Hematopoietic multipotent progenitor cell treated with erythropoietin and hydrocortisone succinate and interleukin-3 and kit ligand, for 6 days (in vitro differentiated cells): ENCODE data around the gene JAGN1.
A peak's percentile ranks its signal among the peaks of the same experiment; 100 is the strongest.
"Not testable (repeated sequence)": the region's sequence is repeated elsewhere in the genome, so short reads cannot be mapped to it uniquely, and the experiment has no call there.

ENCODE experiments used
- DNase-seq: peaks from one replicate; pipeline ENCODE4 v3.0.0-alpha.2; 2015

The JAGN1 gene

GRCh38 chr3:9899289-9899791 lies 8.9 kb downstream of the JAGN1 start:
- DNase-seq, result no peak

DNA sequence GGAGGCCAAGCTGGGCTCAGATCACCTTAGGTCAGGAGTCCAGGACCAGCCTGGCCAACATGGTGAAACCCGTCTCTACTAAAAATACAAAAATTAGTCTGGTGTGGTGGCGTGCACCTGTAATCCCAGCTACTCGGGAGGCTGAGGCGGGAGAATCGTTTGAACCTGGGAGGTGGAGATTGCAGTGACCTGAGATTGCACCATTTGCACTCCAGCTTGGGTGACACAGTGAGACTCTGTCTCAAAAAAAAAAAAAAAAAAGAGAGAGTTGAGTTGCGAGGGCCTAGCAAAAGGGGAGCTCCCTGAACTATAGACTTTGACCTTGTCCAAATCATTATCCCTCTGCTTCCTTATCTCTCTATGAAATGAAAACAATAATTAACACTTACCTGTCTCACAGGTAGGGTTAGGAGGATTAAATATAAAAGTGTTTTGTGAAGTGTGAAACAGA lies 10.6 kb downstream of the JAGN1 start:
- not testable (repeated sequence) for DNase-seq

DNA sequence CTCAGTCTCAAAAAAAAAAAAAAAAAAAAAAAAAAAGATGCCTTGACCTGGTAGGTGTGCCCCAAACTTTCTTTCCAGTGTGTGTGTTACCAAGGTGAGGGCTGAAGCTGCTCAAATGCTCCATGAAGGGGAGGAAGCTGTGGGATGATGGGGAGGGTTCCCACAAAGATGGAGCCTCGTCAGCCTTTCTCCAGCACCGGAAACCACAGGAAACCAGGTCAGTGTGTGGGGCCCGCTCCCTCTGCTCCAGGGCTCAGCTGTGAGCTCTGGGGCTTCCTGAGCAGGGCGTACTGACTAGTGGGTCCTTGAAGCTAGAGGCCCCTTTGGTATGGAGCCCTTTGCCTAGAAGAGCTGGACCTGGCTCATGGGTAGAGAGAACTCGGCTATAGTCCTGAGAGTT lies 11.6 kb downstream of the JAGN1 start:
- peak; percentile 46 for DNase-seq

DNA sequence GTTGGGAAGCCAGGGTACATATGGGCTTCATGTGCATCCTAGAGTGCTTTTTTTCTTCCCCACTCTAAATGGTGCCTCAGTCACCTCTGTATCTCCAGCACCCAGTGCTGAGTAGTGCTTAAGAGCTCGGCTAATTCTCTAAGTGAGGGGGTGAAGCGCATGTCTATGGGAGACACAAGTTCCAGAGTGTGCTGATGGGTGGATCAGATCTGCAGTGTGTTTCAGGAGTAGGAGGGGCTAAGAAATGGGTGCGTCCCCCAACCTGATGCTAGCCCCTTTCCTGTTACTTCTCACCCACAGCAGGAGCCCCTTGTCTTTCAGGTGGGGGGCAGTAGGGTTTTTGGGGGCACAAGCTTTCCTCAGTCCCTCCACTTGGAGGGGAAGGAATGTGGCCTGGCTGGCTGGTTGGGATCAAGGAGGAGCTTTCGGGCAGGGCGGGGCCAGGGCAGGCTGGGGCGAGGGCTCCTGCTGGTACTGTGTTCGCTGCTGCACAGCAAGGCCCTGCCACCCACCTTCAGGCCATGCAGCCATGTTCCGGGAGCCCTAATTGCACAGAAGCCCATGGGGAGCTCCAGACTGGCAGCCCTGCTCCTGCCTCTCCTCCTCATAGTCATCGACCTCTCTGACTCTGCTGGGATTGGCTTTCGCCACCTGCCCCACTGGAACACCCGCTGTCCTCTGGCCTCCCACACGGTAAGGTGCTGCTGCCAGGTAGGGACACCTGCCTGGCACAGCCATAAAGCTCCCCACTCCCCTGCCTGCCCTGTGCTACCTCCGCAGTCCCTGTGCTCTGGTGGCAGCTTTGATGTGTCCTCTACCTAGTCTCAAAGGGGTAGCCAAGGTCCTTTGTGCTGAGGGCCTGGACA lies 12.2 kb downstream of the JAGN1 start, which contains the start of gene IL17RE:
Gene IL17RE, plus strand, starts transcription at position 477 of the 866 bp plus-strand sequence. Its CDS starts 85 bp downstream, at position 562.
- DNase-seq, result no peak

DNA sequence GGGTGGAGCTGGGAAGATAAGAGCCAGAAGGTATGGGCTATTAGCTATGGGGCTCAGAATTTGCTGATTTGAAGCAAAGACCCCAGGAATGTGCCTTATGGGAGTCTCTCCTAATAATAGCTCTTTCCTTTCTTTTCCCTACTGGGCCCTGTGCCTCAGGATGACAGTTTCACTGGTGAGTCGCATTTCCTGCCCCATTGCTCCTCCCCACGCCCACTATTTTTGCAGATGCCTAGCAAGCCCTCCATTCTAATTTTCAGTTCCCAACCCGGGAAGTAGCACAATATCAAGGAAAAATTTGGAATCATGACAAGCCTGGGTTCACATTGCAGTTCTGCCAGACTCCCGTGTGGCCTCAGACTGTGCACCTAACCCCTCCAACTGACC lies 12.8 kb downstream of the JAGN1 start:
- no peak for DNase-seq

DNA sequence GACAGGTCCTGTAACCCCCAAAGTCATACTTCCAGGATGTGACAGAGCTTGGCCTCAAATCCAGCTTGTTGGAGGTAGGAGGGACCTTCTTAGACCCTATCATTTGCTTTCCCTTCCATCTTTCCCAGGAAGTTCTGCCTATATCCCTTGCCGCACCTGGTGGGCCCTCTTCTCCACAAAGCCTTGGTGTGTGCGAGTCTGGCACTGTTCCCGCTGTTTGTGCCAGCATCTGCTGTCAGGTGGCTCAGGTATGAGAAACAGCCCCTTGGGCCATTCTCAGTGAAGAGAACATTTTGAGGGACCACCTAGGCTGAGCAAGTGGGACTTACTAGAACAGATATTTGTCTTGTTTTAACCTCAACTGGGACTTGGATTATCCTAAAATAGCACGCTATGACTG lies 13.5 kb downstream of the JAGN1 start:
- DNase-seq, result no peak

- no peak for DNase-seq
Observed at GRCh38 chr3:9906480-9906879, 16.1 kb downstream of the JAGN1 start.

- no peak for DNase-seq
Observed at GRCh38 chr3:9908286-9908685, 17.9 kb downstream of the JAGN1 start.

DNA sequence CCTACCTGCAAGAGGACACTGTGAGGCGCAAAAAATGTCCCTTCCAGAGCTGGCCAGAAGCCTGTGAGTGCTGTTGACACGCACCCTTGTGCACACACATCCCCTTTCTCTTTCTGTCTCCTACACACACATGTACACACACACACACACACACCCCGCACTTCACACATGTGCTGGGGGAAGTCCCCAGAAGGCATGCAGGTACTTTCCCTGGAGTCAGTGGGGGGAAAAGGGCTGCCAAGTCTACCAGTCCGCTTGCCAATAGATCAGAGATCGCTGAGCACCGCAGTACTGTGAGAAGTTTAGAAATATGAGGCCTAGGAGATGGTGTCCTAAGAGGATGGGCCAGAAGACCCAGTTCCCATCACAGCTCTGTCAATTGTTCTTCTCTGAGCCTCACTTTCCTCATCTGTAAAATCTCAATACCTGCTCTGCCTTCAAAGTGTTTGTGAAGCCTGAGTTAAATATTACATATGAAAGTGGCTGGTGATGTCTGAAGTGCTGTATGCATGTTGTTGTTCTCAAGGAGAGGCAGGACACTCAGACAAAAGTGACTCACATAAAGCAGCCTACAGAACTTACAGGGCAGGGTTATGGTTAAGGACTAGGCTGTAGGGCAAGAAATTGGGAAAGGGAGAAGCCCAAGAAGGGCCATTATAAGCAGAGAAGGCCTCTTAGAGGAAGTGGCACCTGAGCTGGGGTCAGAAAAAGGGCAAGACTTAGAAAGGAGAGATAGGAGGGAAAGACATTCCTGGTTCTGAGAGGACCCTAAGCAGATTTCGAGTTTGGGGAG lies 19.0 kb downstream of the JAGN1 start:
- DNase-seq, result no peak

DNA sequence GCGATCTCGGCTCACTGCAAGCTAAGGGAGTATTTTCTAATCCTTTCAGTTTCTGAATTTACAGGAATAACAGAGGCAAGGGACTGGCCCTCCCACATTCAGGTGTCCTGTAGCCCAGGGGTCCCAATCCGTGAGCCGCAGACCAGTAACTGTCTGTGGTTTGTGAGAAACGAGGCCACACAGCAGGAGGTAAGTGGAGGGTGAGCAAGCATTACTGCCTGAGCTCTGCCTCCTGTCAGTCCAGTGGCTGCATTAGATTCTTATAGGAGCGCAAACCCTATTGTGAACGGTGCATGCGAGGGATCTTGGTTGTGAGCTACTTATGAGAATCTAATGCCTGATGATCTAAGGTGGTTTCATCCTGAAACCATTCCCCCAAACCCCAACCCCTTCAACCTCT lies 21.5 kb downstream of the JAGN1 start:
- DNase-seq, result no peak

- peak; percentile 90 for DNase-seq
Observed at GRCh38 chr3:9912294-9912935, 22.0 kb downstream of the JAGN1 start.

DNA sequence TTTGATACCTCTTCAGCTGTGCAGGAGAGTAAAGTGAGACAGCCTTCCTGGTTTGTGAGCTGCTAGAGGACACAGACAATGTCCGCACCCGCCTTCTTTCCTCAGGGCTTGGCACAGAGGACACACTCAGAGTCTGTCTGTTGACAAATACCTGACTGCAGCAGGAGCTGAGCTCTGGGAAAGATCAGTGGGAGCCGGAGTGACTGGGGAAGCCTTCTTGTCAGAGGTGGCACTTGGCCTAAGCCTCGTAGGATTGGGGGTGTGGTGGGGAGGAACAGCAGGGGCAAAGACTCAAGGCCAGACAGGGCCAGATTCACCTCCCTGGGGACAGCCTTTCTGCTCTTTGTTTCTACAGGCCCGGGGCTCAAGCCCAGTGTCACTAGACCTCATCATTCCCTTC lies 23.2 kb downstream of the JAGN1 start:
- no peak for DNase-seq

DNA sequence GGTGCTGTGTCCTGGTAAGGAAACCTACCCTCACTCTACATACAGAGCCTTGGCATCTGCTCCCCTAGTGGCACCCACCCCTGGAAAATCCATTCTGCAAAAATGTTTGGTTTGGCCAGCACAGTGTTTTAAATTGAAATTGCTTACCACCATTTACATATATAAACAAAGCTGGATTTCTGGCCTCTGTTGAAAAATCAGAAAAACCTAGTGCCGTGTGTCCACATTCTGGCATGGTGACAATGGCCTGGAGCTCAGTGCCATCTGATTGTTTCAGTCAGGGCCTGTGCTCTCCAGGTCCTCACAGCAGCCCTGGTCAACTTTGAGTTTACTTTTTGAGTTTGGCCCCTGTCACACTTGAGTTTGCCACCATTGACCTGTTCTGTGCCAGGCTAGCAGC lies 23.6 kb downstream of the JAGN1 start:
- DNase-seq, result no peak

DNA sequence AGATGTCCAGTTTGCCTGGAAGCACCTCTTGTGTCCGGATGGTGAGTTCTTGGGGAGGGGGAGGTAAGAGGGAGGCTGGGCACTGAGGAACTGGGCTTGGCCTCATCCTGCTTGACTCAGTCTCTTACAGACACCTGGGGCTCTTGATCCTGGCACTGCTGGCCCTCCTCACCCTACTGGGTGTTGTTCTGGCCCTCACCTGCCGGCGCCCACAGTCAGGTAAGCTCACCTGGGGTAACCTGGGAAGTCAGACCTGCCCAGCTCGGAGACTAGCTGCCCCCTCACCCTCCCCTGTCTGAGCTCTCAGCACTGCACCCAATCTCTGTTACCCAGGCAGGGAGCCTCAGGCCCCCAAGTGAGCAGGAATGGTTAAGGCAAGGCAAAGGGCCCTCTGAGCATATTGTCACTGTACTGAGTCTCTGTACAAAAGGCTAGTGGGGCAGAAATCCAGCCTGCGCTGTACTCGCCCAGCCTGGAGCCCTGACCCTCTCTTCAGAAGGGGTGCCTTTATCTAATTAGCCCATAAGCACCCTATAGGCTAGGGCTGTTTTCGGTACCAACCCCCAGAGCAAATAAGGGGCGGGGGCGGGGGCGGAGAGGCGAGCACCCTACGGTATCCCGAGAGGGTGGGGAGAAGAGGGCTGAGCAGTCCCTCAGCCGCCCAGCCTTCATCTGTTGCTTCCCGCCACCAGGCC lies 24.3 kb downstream of the JAGN1 start:
- DNase-seq, result peak; percentile 91

- DNase-seq, result peak; percentile 66
Observed at GRCh38 chr3:9915254-9916141, 25.1 kb downstream of the JAGN1 start.

DNA sequence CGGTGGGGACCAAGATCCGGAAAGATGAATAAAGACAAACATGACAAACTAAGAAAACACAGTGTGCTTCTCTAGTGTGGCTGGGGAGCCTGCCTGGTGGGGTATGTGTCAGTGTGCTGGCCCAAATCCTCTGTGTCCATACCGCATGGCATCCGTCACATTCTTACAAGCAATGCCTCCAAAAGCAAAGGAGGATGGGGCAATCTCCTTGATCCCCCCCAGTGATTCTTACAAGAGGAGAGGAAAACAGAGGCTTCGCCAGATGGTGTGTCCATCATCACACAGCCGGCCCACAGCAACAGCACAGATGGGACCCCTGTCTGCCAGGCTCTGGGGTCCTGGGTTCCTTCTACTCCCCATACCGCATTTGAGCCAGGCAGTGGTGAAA lies 25.9 kb downstream of the JAGN1 start:
- peak; percentile 26 for DNase-seq

GRCh38 chr3:9916734-9917680 lies 26.6 kb downstream of the JAGN1 start, which contains the start of gene IL17RC:
Gene IL17RC (plus strand): TSS chr3:9917098. CDS start chr3:9917316, 218 bp downstream.
- DNase-seq, result peak; percentile 92

DNA sequence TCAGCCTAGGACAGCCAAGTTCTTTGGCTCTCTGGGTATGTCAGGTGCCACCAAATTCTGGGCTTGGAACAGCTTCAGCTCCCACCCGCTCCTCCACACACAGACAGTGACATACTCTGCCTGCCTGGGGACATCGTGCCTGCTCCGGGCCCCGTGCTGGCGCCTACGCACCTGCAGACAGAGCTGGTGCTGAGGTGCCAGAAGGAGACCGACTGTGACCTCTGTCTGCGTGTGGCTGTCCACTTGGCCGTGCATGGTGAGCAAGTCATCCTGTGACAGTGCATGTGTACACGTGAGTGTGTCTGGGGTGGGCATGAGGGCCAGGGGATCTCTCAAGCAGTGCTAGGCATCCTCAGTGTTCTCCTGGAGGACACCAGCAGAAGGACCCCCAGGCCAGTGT lies 27.4 kb downstream of the JAGN1 start:
- DNase-seq, result no peak

DNA sequence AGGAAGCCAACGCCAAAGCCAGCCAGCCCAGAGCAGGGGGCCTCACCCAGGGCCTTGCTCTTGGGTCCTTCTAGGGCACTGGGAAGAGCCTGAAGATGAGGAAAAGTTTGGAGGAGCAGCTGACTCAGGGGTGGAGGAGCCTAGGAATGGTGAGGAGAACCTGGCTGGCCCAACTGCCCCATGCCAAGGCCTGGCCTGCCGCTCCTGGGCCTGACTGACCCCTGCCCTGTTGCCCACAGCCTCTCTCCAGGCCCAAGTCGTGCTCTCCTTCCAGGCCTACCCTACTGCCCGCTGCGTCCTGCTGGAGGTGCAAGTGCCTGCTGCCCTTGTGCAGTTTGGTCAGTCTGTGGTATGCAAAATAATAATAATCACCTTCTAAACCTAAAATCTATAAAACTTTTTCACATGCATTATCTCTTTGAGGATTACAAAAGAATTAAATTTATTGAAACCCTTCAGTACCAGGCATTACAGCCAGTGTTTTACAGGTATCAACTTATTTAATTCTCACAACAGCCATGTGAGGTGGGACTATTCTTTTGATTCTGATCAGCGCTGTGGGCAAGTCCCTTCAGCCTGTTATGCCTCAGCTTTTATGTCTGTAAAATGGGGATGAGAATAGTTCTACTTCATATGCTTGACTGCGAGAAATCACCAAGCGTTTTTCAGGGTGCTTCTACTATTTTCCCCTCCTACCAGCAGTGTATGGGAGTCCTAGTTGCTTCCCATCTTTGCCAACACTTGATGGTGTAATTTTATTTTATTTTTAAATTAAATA lies 28.0 kb downstream of the JAGN1 start:
- no peak for DNase-seq
